K562 (cell line): ENCODE measurements around the gene OR2V2. TPM values are rescaled to one million over a fixed set of nuclear protein-coding genes. Genes with fewer than 3 reads are reported as not detected.

ENCODE experiments used
- EGR1 ChIP-seq: fragments of 450-650 bp; conservative IDR thresholded peaks from 2 replicates; pipeline ENCODE4 v1.6.1; 2017; ENCODE audit warnings: mild to moderate bottlenecking
- FOXJ3 ChIP-seq: sonication (generic); formaldehyde crosslinking; IDR thresholded peaks from 2 replicates; pipeline ENCODE4 v1.4.0; 2020; ENCODE audit warnings: mild to moderate bottlenecking, missing genetic modification reagents
- KAT8 ChIP-seq: fragments of 450-650 bp; IDR thresholded peaks from 2 replicates; pipeline ENCODE4 v1.6.1; 2016; ENCODE audit warnings: low read depth, mild to moderate bottlenecking
- NFATC3 ChIP-seq: fragments of 450-650 bp; IDR thresholded peaks from 2 replicates; pipeline ENCODE4 v1.6.1; 2017; ENCODE audit warnings: mild to moderate bottlenecking
- NFIC ChIP-seq: fragments of 450-650 bp; IDR thresholded peaks from 2 replicates; pipeline ENCODE4 v1.6.1; 2017; ENCODE audit warnings: mild to moderate bottlenecking, inconsistent platforms
- PPARD ChIP-seq: fragments of 250-450 bp; sonication (Bioruptor Pico); IDR thresholded peaks from 2 replicates; pipeline ENCODE4 v1.8.0; 2022; ENCODE audit warnings: inconsistent platforms, mild to moderate bottlenecking, moderate library complexity
- WHSC1 ChIP-seq: IDR thresholded peaks from one replicate; pipeline ENCODE4 v1.6.1; 2012; ENCODE audit warnings: low read length, control low read depth, inconsistent platforms
- ZKSCAN1 ChIP-seq: fragments of 150-350 bp; IDR thresholded peaks from 2 replicates; pipeline ENCODE4 v1.6.1; 2016; ENCODE audit warnings: low read depth, low read length
- ZNF217 ChIP-seq: sonication (generic); formaldehyde crosslinking; IDR thresholded peaks from 2 replicates; pipeline ENCODE4 v1.8.0; 2022; ENCODE audit warnings: mild to moderate bottlenecking, missing genetic modification reagents
- ZNF324 ChIP-seq: fragments of 250-450 bp; sonication (Bioruptor Pico); IDR thresholded peaks from 2 replicates; pipeline ENCODE4 v1.4.0; 2020; ENCODE audit warnings: mild to moderate bottlenecking
- ZNF644 ChIP-seq: fragments of 200-800 bp; sonication (Bioruptor generic); IDR thresholded peaks from 2 replicates; pipeline ENCODE4 v1.6.1; 2016; ENCODE audit warnings: low read depth, missing genetic modification characterization, missing compliant biosample characterization
- ZNF76 ChIP-seq: fragments of 250-450 bp; sonication (Bioruptor Pico); IDR thresholded peaks from 2 replicates; pipeline ENCODE4 v1.4.0; 2020; ENCODE audit warnings: mild to moderate bottlenecking, moderate library complexity, borderline replicate concordance
- polyA plus RNA-seq, 8 experiments: library from polyadenylated mRNA; depleted of rRNA in 4 of 8; stranded (reverse) in 5 of 8; unstranded in 3 of 8; fragments of >200 nt; fragmentation: Nextera tagmentation in 2 of 8; fragmentation: Illumina TruSeq in 1 of 8; extraction: Ambion mirVana in 2 of 8; extraction: Trizol in 1 of 8; gene quantifications; 2 replicates each; pipeline versions ENCODE4 v1.2.1 to v1.2.3, GENCODE V29; 2011 to 2014; ENCODE audit warnings: inconsistent platforms in 1 of 8, missing spikeins in 1 of 8
- total RNA-seq, 7 experiments: library from RNA; depleted of rRNA in 6 of 7; stranded (reverse); fragments of >200 nt in 6 of 7; fragmentation: Illumina TruSeq in 2 of 7; extraction: Trizol in 2 of 7; gene quantifications; 2 replicates each; pipeline versions ENCODE4 v1.2.1 to v1.2.3, GENCODE V29; 2011 to 2021; ENCODE audit warnings: low replicate concordance in 1 of 7
- TF ChIP-seq, protein P1 (sequence below): fragments of 450-650 bp; IDR thresholded peaks from 2 replicates; pipeline ENCODE4 v1.6.1; 2017; ENCODE audit warnings: antibody characterized with exemption, mild to moderate bottlenecking
- TF ChIP-seq, protein P2 (sequence below): fragments of 450-650 bp; IDR thresholded peaks from 2 replicates; pipeline ENCODE4 v1.6.1; 2017; ENCODE audit warnings: antibody characterized with exemption
- TF ChIP-seq, protein P3 (sequence below): fragments of 250-450 bp; sonication (Bioruptor Pico); IDR thresholded peaks from 2 replicates; pipeline ENCODE4 v1.8.0; 2022; ENCODE audit warnings: moderate library complexity, mild to moderate bottlenecking, inconsistent platforms
- TF ChIP-seq, protein P4 (sequence below): fragments of 250-450 bp; sonication (Bioruptor Pico); IDR thresholded peaks from 2 replicates; pipeline ENCODE4 v1.5.1; 2021; ENCODE audit warnings: mild to moderate bottlenecking
- TF ChIP-seq, protein P5 (sequence below): IDR thresholded peaks from 2 replicates; pipeline ENCODE4 v1.6.1; 2012; ENCODE audit warnings: low read depth, low read length, improper control_type of control experiment, borderline replicate concordance

Gene OR2V2
- total and polyA plus RNA-seq, 9 of the 15 experiments (the other 6 are each of a cell fraction or from before 2014, with no cell fraction given), result 0.01 TPM; not detected in 8

DNA sequence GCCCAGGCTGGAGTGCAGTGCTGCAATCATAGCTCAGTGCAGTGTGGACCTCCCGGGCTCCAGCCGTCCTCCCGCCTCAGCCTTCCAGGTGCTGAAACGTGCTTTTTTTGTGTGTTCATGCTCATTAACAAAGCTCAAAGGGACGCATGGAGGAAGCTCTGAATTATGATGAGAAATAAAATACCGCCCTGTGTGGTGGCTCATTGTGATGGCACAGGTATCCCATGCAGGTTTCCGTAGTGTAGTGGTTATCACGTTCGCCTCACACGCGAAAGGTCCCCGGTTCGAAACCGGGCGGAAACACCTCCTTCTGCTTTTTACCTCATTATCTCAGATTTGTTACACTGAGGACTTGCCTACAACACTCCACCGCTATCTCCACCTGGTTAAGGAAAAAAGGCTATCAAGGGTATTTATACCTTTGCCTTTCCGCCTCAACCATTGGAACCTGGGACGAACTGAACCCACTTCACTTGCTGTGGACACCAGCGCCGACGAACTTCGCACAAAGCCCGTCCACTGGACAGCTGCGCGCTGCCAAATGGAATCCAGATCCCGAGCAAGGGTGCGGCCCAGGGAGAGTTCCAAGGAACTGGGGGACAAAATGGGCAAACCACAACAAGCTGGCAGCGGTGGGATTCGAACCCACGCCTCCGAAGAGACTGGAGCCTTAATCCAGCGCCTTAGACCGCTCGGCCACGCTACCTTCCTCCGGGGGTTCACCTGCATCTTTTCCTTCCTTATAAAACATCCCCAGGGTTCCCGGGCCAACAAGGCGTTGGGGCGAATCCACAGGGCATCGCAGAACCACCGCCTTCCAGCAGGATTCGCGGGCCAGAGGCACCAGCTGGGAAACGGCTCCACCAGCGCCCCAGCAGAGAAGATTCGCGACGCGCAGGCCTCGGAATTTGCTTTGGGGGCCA lies 26.3 kb downstream of the OR2V2 start (continued):
- TF ChIP-seq, protein P1, sequence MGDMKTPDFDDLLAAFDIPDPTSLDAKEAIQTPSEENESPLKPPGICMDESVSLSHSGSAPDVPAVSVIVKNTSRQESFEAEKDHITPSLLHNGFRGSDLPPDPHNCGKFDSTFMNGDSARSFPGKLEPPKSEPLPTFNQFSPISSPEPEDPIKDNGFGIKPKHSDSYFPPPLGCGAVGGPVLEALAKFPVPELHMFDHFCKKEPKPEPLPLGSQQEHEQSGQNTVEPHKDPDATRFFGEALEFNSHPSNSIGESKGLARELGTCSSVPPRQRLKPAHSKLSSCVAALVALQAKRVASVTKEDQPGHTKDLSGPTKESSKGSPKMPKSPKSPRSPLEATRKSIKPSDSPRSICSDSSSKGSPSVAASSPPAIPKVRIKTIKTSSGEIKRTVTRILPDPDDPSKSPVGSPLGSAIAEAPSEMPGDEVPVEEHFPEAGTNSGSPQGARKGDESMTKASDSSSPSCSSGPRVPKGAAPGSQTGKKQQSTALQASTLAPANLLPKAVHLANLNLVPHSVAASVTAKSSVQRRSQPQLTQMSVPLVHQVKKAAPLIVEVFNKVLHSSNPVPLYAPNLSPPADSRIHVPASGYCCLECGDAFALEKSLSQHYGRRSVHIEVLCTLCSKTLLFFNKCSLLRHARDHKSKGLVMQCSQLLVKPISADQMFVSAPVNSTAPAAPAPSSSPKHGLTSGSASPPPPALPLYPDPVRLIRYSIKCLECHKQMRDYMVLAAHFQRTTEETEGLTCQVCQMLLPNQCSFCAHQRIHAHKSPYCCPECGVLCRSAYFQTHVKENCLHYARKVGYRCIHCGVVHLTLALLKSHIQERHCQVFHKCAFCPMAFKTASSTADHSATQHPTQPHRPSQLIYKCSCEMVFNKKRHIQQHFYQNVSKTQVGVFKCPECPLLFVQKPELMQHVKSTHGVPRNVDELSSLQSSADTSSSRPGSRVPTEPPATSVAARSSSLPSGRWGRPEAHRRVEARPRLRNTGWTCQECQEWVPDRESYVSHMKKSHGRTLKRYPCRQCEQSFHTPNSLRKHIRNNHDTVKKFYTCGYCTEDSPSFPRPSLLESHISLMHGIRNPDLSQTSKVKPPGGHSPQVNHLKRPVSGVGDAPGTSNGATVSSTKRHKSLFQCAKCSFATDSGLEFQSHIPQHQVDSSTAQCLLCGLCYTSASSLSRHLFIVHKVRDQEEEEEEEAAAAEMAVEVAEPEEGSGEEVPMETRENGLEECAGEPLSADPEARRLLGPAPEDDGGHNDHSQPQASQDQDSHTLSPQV, result peak; percentile 44
- TF ChIP-seq PPARD (CRISPR knock-in tag) (no peak), FOXJ3 (CRISPR knock-in tag) (no peak), ZNF76 (CRISPR knock-in tag) (no peak), NFATC3 (no peak), ZNF644 (tag) (no peak), ZKSCAN1 (peak; percentile 57; the same call in 1 of the 2 replicates), NFIC (peak; percentile 54), WHSC1 (no peak), KAT8 (no peak), EGR1 (peak; percentile 94), ZNF217 (CRISPR knock-in tag) (no peak), ZNF324 (CRISPR knock-in tag) (no peak)
- TF ChIP-seq, protein P2, sequence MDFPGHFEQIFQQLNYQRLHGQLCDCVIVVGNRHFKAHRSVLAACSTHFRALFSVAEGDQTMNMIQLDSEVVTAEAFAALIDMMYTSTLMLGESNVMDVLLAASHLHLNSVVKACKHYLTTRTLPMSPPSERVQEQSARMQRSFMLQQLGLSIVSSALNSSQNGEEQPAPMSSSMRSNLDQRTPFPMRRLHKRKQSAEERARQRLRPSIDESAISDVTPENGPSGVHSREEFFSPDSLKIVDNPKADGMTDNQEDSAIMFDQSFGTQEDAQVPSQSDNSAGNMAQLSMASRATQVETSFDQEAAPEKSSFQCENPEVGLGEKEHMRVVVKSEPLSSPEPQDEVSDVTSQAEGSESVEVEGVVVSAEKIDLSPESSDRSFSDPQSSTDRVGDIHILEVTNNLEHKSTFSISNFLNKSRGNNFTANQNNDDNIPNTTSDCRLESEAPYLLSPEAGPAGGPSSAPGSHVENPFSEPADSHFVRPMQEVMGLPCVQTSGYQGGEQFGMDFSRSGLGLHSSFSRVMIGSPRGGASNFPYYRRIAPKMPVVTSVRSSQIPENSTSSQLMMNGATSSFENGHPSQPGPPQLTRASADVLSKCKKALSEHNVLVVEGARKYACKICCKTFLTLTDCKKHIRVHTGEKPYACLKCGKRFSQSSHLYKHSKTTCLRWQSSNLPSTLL, result peak; percentile 72
- TF ChIP-seq, protein P3, sequence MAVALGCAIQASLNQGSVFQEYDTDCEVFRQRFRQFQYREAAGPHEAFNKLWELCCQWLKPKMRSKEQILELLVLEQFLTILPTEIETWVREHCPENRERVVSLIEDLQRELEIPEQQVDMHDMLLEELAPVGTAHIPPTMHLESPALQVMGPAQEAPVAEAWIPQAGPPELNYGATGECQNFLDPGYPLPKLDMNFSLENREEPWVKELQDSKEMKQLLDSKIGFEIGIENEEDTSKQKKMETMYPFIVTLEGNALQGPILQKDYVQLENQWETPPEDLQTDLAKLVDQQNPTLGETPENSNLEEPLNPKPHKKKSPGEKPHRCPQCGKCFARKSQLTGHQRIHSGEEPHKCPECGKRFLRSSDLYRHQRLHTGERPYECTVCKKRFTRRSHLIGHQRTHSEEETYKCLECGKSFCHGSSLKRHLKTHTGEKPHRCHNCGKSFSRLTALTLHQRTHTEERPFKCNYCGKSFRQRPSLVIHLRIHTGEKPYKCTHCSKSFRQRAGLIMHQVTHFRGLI (CRISPR knock-in tag), result no peak
- TF ChIP-seq, protein P4, sequence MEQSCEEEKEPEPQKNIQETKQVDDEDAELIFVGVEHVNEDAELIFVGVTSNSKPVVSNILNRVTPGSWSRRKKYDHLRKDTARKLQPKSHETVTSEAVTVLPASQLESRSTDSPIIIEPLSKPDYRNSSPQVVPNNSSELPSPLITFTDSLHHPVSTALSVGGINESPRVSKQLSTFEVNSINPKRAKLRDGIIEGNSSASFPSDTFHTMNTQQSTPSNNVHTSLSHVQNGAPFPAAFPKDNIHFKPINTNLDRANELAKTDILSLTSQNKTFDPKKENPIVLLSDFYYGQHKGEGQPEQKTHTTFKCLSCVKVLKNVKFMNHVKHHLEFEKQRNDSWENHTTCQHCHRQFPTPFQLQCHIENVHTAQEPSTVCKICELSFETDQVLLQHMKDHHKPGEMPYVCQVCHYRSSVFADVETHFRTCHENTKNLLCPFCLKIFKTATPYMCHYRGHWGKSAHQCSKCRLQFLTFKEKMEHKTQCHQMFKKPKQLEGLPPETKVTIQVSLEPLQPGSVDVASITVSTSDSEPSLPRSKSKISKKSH (CRISPR knock-in tag), result no peak
- TF ChIP-seq, protein P5, sequence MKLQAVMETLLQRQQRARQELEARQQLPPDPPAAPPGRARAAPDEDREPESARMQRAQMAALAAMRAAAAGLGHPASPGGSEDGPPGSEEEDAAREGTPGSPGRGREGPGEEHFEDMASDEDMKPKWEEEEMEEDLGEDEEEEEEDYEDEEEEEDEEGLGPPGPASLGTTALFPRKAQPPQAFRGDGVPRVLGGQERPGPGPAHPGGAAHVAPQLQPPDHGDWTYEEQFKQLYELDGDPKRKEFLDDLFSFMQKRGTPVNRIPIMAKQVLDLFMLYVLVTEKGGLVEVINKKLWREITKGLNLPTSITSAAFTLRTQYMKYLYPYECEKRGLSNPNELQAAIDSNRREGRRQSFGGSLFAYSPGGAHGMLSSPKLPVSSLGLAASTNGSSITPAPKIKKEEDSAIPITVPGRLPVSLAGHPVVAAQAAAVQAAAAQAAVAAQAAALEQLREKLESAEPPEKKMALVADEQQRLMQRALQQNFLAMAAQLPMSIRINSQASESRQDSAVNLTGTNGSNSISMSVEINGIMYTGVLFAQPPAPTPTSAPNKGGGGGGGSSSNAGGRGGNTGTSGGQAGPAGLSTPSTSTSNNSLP, result peak; percentile 82; the same call in 1 of the 2 replicates
